ENCODE measurements around the gene WRNIP1.

The WRNIP1 gene

DNA sequence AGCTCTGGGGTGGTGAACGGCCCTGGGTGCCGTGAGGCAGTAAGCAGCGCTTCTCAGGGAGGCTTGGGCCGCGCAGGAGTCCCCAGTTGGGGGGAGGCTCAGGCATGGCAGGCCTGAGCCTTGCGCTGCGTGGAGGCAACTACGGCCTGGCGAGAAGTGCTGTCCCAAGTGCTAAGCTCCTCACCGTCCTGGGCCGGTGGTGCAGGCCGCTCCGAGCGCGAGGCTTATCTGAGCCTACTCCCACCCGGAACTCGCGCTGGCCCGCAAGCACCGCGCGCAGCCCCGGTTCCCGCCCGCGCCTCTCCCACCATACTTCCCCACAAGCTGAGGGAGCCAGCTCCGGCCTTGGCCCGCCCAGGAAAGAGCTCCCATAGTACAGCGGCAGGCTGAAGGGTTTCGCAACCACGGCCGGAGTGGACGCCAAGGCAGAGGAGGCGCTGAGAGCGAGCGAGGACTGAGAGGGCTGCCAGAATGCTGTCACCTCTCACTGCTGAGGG is 1.8 kb upstream of the WRNIP1 start:
- no peak for FAIRE-seq

DNA sequence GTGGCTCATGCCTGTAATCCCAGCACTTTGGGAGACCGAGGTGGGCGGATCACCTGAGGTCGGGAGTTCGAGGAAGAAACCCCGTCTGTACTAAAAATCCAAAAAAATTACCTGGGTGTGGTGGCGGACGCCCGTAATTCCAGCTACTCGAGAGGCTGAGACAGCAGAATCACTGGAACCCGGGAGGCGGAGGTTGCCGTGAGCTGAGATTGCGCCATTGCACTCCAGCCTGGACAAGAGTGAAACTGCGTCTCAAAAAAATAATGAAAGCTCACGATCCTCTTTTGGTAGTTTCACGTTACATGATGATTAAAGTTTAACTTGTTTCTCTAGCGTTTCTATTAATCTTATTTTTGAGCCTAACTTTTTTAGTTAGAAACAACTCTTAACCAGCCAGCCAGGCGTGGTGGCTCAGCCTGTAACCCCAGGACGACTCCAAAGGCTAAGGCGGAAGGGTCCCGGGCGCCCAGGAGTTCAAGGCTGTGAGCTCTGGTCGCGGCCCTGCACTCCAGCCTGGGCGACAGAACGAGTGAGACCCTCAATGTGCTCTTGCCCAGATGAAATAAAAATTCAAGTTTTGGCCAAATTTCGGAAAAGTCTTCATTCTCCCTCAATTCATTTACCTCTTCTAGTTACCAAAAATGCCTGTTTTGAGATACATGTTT is 1.2 kb upstream of the WRNIP1 start:
- no peak for FAIRE-seq

DNA sequence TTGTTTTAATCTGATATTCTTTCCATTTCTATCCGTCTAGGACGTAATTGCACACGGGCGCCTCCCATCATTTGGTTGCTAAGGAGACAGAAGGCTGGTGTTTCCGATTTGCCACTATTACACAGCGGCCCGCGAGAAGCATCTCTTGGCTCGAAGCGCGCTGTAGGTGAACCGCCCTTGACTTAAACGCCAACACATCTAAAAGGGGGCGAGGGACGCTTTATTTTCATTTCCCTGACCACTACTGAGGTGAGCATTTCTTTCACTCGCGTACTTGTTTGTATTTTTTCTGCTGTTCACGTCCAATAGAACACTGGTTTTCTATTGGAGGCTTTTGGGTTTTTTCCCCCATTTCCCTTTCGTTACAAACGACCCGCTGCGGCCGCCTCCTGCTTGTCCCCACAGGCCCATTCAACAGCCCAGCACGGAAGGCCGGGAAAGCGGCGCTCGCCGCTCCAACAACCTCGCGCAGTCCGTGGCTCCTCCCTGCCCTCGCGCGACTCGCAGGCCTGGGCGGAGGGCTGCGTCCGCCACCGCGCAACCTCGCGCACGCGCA is 505 bp upstream of the WRNIP1 start:
- no peak for FAIRE-seq

DNA sequence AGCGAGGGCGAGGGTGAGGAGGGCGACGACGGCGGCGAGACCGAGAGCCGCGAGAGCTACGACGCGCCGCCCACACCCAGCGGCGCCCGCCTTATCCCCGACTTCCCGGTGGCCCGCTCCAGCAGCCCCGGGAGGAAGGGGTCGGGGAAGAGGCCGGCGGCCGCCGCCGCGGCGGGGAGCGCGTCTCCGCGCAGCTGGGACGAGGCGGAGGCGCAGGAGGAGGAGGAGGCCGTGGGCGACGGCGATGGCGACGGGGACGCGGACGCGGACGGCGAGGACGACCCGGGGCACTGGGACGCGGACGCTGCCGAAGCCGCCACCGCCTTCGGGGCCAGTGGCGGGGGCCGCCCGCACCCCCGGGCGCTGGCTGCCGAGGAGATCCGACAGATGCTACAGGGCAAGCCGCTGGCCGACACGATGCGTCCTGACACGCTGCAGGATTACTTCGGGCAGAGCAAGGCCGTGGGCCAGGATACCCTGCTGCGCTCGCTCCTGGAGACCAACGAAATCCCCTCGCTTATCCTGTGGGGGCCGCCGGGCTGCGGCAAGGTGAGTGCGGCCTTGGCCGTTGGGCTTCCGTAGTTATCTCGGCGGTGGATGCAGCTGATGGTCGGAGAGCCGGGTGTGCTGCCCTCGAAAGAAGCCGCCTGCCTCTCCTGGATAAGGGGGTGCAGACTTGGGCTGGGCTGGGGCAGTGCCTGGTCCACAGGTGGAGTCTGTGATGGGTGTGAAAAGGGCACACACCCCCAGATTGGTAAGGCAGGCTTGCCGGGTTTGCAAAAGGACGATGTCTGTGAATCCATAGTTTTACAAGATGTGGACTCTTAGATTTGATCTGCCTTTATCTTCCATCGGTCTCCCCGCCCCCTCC is 938 bp downstream of the WRNIP1 start:
- no peak for FAIRE-seq

DNA sequence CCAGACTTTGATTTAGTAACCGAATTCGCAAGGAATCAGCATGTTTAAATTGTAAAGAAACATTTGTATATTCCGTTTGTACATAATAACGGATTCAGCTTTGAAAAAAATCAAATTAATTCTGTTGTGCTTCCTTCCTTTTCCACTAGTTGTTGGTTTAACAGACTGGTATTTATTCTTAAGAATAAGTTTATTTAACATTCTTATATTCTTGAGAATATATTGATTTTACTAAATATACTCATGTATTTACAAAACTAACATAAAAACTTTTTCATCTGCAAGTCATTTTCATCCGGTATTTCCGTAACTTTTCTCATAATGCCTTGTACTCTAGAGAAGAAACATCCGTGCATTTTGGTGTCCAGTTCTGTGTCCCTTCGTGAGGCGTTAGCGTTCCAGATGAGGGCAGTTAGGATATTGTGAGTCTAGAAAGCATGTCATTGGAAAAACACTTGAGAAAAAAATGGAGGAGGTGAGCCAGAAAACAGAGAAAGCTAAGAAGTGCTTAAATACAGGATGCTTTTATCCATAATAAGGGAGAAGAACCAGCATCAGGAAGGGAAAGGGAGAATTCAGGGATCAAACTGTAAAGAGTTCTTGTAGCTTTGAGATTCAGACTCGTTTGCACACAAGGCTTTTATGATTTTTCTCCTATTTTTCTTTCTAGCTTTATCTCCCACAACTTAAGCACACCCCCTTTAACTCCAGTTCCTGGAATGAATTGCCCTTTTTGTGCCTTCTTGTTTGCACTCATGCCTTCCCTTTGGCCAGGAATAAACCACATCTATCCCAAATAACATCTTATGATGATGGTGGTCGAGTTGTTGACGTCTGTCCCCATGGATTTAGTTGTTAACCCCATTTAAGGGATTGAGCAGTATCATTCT is 1.8 kb downstream of the WRNIP1 start:
- FAIRE-seq: peak; percentile 23

DNA sequence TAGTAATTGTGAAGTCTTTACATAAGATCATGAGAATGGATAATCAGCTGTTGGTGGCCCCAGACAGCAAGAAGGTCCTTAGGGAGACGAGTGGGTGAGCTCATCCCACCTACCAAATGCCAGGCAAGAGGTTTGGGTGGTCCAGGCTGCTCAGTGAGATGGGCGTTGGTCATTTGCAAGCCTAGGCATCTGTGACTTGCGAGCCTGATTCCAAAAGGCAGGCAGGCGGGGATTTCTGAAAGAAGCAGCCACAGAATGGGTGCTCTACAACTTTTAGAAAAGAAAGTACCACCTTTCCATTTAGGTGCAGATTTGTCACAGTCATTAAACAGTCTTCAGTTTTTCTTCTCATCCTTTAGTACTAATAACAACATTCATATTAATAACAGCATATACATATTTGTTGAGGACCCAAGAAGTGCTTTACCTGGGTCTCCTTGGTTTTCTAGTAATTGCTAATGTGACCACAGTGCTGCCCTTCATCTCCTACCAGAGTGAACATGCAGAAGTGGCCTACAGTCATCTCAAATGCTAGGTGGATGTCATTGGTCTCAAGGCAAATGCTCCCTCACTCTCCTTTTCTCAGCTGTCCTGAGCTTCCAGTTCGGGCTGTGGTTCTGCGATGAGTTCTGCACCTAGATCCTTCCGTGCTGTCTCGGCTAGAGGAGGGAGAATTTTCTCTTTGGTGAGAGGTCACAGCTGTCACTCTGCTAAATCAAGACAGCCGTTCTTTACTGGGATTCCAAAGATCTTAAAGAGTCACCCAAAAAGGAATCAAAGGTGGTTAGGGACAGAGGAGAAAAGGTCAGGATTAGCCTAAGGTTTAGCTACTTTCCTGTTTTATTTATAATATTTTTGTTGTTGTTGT is 2.7 kb downstream of the WRNIP1 start:
- FAIRE-seq: no peak

DNA sequence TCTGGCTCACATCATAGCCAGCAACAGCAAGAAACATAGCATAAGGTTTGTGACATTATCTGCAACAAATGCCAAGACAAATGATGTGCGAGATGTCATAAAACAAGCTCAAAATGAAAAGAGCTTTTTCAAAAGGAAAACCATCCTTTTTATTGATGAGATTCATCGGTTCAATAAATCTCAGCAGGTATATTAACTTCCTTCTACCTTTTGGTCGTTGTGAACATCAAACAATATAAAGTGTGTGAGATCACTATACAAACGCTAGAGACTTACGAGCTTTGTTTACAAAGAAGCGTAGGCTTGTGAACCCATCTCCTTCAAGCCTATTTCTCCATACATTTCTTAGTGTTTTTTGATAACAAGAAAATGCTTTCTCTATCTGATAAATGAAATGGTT is 3.5 kb downstream of the WRNIP1 start:
- FAIRE-seq: no peak

DNA sequence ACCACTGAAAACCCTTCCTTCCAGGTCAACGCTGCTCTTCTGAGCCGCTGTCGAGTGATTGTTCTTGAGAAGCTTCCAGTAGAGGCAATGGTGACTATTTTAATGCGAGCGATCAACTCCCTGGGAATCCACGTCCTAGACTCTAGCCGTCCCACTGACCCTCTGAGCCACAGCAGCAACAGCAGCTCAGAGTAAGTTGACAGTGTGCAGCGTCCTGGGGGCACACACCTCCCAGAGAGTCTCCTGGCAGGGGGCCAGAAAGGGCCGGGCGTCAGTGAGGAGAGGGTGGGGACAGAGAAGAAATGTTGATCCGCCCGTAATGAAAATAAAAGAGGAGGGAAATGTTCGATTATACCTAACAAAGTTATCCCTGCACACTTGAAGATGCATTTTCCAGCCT is 5.0 kb downstream of the WRNIP1 start:
- no peak for FAIRE-seq

DNA sequence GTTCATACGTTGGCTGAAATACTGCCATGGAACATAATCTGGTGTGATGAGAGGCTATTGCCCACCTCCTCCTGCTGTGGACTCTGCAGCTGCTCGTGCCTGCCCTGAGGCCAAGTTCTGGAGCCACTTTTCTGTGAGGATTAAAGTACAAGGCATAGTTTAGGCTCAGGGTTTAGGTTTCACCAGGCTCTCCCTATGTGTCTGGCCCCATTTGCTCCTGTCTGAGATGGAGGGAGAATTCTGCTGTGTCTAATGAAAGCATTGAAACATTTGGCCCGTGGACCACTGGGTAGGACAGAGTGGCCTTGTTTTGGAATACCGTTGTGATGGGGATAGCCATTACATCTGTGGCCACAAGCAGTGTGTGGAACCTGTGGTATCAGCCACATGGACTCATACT is 5.9 kb downstream of the WRNIP1 start:
- no peak for FAIRE-seq

DNA sequence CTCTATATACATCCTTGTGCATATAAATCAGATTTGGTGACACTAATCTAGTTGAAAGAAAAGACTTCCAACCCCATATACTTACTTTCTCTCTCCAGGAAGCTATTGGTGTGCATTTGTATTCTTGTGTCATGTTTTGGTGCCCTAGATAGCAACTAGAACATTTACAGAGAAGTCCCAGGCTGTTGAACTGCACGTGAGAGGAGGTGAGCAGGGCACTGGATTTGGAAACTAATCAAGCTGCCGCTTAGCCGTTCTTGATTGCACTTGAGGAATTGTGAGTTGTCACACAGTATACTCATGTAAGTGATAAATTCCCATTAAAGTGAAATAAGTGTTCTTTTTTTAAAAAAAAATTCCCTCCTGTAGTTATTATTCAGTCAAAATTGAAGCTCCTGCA is 7.6 kb downstream of the WRNIP1 start:
- FAIRE-seq: no peak

DNA sequence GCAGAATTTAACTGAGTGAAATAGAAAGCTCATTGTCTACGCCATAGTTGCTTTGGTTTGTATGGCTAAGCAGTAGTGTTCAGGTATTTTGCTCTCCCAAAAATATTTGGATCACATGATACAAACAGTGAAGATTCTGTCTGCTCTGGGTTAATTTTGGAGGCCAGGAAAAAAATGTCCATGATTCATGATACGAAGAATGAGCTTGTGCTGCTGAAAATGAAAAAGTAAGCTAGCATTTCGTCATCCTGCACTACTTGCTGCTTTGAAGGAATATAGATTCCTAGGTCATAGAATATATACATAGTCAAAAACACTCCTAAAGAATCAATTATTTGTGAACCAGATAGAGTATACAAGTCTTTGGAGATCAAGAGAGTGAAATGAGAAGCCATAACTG is 8.3 kb downstream of the WRNIP1 start:
- FAIRE-seq: no peak

DNA sequence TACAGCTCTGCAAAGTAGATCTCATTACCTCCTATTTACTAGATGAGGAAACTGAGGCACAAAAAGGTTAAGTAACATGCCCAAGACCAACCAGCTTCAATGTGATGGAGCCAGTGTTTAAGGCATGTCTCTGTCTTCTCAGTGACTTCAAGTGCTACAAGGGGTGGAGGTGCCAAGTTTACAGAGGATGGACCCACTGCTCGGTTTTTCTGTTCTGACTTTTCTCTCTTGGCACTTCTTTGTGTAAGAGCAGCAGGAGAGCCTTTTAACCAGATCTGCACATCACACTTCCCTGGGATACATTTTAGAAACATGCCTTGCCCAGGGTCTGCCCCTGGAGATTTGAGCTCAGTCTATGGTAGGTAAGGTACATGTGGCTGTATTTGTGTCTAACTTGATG is 9.8 kb downstream of the WRNIP1 start:
- no peak for FAIRE-seq

DNA sequence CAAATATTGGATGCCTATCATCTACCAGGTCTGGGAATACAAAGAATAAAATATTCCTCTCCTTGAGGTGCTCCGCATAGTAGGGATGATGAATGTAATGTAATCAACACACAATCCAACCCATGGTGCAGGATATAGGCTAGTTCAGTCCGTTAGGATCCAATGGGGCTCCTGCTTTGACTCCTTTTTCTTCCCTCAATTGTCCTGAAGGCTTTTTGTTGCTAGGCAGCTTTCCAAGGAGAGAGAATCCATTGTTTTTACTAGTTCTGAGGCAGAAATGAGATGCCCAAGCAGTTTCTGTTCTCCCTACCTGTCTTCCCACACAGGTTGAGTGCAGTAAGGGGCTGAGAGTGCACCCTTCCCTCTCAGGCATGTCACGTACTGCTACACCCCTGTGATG is 12.1 kb downstream of the WRNIP1 start:
- no peak for FAIRE-seq

DNA sequence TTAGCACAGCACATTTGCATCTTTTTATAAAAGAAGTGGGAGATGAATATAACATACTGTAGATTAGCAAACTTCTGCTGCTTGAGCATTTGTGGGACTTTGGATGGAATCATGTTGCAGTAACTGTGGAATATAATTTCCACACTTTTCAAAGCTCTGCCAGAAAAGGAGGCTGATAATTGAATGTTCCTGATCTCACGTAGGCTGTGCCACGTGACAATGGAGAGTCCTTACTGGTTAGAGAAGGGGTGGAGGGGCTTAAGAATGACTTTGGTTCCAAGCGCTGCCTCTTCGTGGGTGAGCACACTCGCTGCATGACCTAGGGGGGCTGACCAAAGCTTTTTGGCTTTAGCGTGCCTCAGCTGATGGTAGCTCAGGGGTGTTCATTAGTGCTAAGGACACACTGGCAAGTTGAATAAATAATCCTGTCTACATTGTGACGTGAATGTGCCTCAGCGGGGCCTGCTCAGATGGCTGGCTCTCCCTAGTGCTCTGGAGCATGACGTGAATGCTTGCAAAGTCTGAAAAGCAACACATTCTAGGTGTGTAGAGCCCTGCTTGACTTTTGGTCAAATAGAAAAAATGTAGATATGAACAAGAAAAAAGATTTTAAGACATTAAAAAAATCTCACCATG is 15.0 kb downstream of the WRNIP1 start:
- FAIRE-seq: no peak

DNA sequence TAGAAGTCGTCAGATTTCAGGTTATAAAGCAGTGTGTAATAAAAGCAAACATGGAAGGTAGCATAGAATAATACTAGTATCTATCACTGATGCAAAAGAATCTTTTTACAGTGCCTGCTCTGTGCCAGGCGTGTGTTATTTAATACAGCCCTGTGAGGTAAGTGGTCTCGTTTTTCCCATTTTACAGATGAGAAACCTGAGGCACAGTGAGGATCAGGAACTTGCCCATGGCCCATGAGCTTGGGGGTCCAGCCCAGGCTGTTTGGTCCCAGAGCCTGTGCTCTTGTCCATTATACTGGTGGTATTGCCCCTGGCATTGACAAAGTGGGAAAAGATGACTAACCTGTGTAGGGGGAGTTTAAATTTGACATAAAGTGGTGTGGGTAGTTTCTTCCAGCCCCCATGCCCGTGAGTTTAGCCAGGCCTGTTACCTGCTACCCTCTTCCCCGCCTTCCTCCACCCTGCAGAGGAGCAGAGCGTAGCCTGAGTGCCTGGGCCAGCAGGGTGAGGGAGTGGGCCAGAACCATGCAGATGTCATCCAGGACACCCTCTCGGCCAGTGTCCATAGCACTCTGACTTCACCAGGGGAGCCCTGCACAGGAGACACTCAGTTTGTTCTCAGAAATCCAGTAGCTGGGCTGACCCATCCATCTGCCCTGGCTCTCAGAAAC is 16.6 kb downstream of the WRNIP1 start:
- no peak for FAIRE-seq

DNA sequence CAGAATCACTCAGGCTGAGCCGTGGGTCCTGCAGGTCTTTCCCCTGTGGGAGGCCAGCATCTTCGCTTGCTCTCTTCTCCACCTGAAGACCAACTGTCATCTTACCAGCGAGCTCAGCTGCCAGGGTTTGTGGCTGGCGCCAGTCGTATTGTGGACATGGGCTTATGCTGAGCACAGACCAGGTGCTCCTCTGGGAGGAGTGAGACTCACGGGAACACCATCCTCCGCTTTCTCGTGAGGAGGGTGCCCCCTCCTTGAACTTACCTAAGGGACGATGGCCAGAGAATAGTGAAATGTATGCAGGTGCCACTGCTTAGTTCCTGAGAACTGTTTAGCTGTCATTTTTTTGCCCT is 17.1 kb downstream of the WRNIP1 start:
- FAIRE-seq: no peak

DNA sequence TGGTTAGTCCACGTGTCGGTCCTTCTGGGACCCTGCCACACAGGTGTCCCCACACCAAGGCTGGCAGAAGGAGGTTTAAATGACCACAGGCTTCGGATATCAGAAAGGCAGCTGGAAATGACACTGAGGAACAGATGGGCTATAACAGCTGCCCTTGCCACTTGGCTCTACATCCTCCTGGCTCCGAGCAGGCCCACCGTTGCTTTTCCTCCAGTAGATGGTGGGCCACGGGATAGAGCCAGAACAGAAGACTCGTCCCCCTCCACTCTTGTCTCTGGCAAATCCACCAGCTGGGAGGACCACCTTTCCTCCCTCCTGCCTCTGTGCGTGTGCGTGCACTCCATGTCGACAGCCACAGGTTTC is 17.6 kb downstream of the WRNIP1 start:
- no peak for FAIRE-seq

DNA sequence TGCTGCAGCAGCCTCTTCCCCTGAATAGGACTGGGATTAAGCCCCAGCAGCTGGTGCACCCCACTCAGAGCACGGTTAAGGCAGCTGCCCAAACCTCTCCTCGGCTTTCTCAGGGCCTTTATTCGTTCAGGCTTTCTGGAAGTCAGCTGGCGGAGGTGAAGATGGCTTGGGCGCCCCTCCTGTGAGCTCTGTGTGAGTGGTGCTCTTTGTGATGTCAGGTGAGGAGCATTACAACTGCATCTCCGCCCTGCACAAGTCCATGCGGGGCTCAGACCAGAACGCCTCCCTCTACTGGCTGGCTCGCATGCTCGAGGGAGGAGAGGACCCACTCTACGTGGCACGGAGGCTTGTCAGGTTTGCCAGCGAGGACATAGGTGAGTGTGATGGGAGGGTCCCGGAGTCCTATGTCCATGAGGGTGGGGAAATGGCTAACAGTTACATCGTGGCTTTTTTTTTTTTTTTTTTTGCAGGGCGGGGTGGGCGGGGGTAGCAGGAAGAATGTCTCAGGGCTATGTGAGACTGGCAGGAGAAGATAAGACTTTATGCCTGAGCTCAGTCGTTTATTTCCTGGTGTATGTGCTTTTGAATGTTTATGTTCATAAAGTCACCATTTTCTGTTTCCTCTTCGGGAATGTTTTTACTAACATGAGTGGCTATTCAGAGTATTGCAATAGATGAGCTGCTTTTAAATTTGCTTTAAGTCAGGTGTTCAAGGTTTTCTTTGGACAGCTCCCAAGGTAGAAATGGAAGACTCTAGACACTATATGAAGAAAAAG is 18.2 kb downstream of the WRNIP1 start:
- no peak for FAIRE-seq

DNA sequence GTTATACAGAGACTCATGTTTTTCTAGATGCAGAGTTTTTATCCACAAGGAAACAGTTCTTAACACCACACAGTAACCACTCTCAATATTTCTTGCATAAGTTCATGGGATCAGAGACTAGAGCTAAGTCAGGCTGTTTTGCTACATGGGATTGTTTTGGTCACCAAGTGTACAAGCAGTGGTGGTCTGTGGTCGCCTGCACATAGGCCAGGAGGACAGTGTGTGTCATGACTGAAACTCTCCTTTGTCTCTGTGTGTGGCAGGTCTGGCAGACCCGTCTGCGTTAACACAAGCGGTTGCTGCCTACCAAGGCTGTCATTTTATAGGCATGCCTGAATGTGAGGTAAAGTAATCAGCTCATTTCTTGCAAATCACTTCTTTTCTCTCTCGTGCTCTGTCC is 18.9 kb downstream of the WRNIP1 start:
- FAIRE-seq: no peak

DNA sequence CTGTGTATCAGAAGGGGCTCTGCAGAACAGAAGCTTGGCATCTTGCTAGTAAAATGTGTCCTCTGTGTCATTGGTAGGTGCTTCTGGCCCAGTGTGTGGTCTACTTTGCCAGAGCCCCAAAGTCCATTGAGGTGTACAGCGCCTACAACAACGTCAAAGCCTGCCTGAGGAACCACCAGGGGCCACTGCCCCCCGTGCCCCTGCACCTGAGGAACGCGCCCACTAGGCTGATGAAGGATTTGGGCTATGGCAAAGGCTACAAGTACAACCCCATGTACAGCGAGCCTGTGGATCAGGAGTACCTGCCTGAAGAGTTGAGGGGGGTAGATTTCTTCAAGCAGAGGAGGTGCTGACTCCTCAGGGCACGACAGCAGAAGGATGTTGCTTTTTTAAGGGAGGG is 19.7 kb downstream of the WRNIP1 start:
- FAIRE-seq: no peak
